SK-N-SH (cell line): ENCODE results near the gene TRPC5OS. TPM values are rescaled to one million over a fixed set of nuclear protein-coding genes. Genes with fewer than 3 reads are reported as not detected.

ENCODE experiments used
- CTCF ChIA-PET: fragments of 300-600, 350-600 bp; formaldehyde crosslinking; extraction: SDS; loops from one replicate; lab custom pipeline; 2021; lab: Yijun Ruan, JAX
- POLR2A ChIA-PET: fragments of 350-600 bp; sonication (Branson Sonifier 250); formaldehyde crosslinking; extraction: SDS; loops from one replicate; lab custom pipeline; 2020; ENCODE audit warnings: antibody characterized with exemption, inconsistent platforms; lab: Yijun Ruan, JAX
- DNase-seq: peaks from one replicate; pipeline ENCODE4 v3.0.0; 2012
- H2AFZ ChIP-seq: fragments of 200-600 bp; sonication (generic); 2 replicates; pipeline ENCODE4 v1.8.1; 2016; ENCODE audit warnings: antibody characterized with exemption, mild to moderate bottlenecking, low read depth
- H3F3A ChIP-seq: fragments of 200-600 bp; sonication (generic); replicated peaks from 2 replicates; pipeline ENCODE3; 2016; ENCODE audit warnings: antibody characterized with exemption, mild to moderate bottlenecking; ENCODE audit not compliant: insufficient read depth
- H3K27ac ChIP-seq, 2 experiments: fragments of 200-500 bp in 1 of 2; fragments of 200-600 bp in 1 of 2; sonication (Bioruptor generic) in 1 of 2; sonication (generic), shearing (Covaris generic) in 1 of 2; 2 replicates each; pipeline versions ENCODE4 v1.5.1 to v1.6.1; 2014 to 2016; ENCODE audit warnings: low read depth in 2 of 2, inconsistent platforms in 1 of 2, low read length in 1 of 2, mild to moderate bottlenecking in 1 of 2, mixed read lengths in 1 of 2
- H3K27me3 ChIP-seq: fragments of 200-600 bp; sonication (generic), shearing (Covaris generic); 2 replicates; pipeline ENCODE4 v1.6.1; 2016; ENCODE audit warnings: mixed run types; ENCODE audit not compliant: insufficient read depth
- H3K36me3 ChIP-seq, 2 experiments: fragments of 200-500 bp in 1 of 2; fragments of 200-600 bp in 1 of 2; sonication (Bioruptor generic) in 1 of 2; sonication (generic) in 1 of 2; replicated peaks in 1 of 2; 2 replicates each; pipeline versions ENCODE3 to v1.5.1; 2014 to 2016; ENCODE audit warnings: low read length in 1 of 2, mild to moderate bottlenecking in 1 of 2; ENCODE audit not compliant: insufficient read depth in 2 of 2, control insufficient read depth in 1 of 2
- H3K4me1 ChIP-seq, 2 experiments: fragments of 200-500 bp in 1 of 2; fragments of 200-600 bp in 1 of 2; sonication (Bioruptor generic) in 1 of 2; sonication (generic), shearing (Covaris generic) in 1 of 2; 2 replicates each; pipeline versions ENCODE4 v1.5.1 to v1.6.1; 2014 to 2016; ENCODE audit warnings: low read depth in 1 of 2, low read length in 1 of 2, mixed run types in 1 of 2; ENCODE audit not compliant: insufficient read depth in 2 of 2, control insufficient read depth in 1 of 2
- H3K4me2 ChIP-seq: fragments of 200-600 bp; sonication (generic), shearing (Covaris generic); 2 replicates; pipeline ENCODE4 v1.6.1; 2017; ENCODE audit warnings: mixed run types
- H3K4me3 ChIP-seq, 2 experiments: fragments of 200-500 bp in 1 of 2; fragments of 200-600 bp in 1 of 2; sonication (Bioruptor generic) in 1 of 2; sonication (generic), shearing (Covaris generic) in 1 of 2; 2 replicates each; pipeline versions ENCODE4 v1.5.1 to v1.8.1; 2014 to 2016; ENCODE audit warnings: low read depth in 2 of 2, inconsistent platforms in 1 of 2, low read length in 1 of 2, mild to moderate bottlenecking in 1 of 2, mixed read lengths in 1 of 2, moderate library complexity in 1 of 2
- H3K79me2 ChIP-seq: fragments of 200-600 bp; sonication (generic); 2 replicates; pipeline ENCODE4 v1.8.1; 2017; ENCODE audit warnings: mild to moderate bottlenecking; ENCODE audit not compliant: insufficient read depth
- H3K9ac ChIP-seq: fragments of 200-600 bp; sonication (generic); 2 replicates; pipeline ENCODE4 v1.6.1; 2017; ENCODE audit warnings: mixed run types
- H3K9me2 ChIP-seq: fragments of 200-600 bp; sonication (generic); 2 replicates; pipeline ENCODE4 v1.6.1; 2017; ENCODE audit warnings: mixed run types
- H3K9me3 ChIP-seq: fragments of 200-600 bp; sonication (generic); 2 replicates; pipeline ENCODE4 v1.6.1; 2017; ENCODE audit warnings: mixed run types, mild to moderate bottlenecking, moderate library complexity
- H4K20me1 ChIP-seq: fragments of 200-600 bp; sonication (generic); 2 replicates; pipeline ENCODE4 v1.6.1; 2017; ENCODE audit warnings: mild to moderate bottlenecking, mixed run types; ENCODE audit not compliant: insufficient read depth
- CTCF ChIP-seq: fragments of 200-600 bp; sonication (generic); IDR thresholded peaks from 2 replicates; pipeline ENCODE4 v1.6.1; 2017; ENCODE audit warnings: antibody characterized with exemption, mild to moderate bottlenecking, moderate library complexity
- EP300 ChIP-seq, 2 experiments: IDR thresholded peaks; 2 replicates each; pipeline versions ENCODE4 v1.4.0 to v1.6.1; 2012; ENCODE audit warnings: borderline replicate concordance in 1 of 2, low read depth in 1 of 2, low read length in 1 of 2
- EZH2phosphoT487 ChIP-seq: fragments of 200-600 bp; sonication (generic); IDR thresholded peaks from 2 replicates; pipeline ENCODE4 v1.6.1; 2017; ENCODE audit warnings: low read depth, mixed run types, mild to moderate bottlenecking, antibody characterized with exemption, moderate library complexity, borderline replicate concordance
- FOSL2 ChIP-seq: IDR thresholded peaks from 2 replicates; pipeline ENCODE4 v1.4.0; 2012; ENCODE audit warnings: low read depth, mild to moderate bottlenecking, moderate library complexity, borderline replicate concordance
- GABPA ChIP-seq: IDR thresholded peaks from 2 replicates; pipeline ENCODE4 v1.4.0; 2012; ENCODE audit warnings: low read depth, mild to moderate bottlenecking
- IRF3 ChIP-seq: fragments of 150-350 bp; IDR thresholded peaks from 2 replicates; pipeline ENCODE4 v1.6.1; 2016; ENCODE audit warnings: mild to moderate bottlenecking, low read depth, low read length
- REST ChIP-seq: IDR thresholded peaks from 2 replicates; pipeline ENCODE4 v1.6.1; 2012; ENCODE audit warnings: mild to moderate bottlenecking, low read depth, low read length, moderate library complexity
- RFX5 ChIP-seq: IDR thresholded peaks from 2 replicates; pipeline ENCODE4 v1.6.1; 2012; ENCODE audit warnings: mild to moderate bottlenecking, improper control_type of control experiment, low read length
- RXRA ChIP-seq: IDR thresholded peaks from 2 replicates; pipeline ENCODE4 v1.4.0; 2012; ENCODE audit warnings: low read depth, mild to moderate bottlenecking, borderline replicate concordance
- SMC3 ChIP-seq: IDR thresholded peaks from 2 replicates; pipeline ENCODE4 v1.6.1; 2012; ENCODE audit warnings: low read depth, low read length, improper control_type of control experiment
- TAF1 ChIP-seq: IDR thresholded peaks from 2 replicates; pipeline ENCODE4 v1.6.1; 2012; ENCODE audit warnings: low read depth, mild to moderate bottlenecking, low read length, moderate library complexity, borderline replicate concordance
- USF1 ChIP-seq: IDR thresholded peaks from 2 replicates; pipeline ENCODE4 v1.4.0; 2012; ENCODE audit warnings: low read depth, borderline replicate concordance
- USF2 ChIP-seq: fragments of 150-350 bp; IDR thresholded peaks from 2 replicates; pipeline ENCODE4 v1.6.1; 2017; ENCODE audit warnings: antibody characterized with exemption, low read length, low read depth, borderline replicate concordance
- ZBTB33 ChIP-seq: IDR thresholded peaks from 2 replicates; pipeline ENCODE4 v1.4.0; 2012; ENCODE audit warnings: low read depth, borderline replicate concordance
- WGBS: methylation state at CpG from one replicate; pipeline ENCODE4 v1.1.6; 2017; ENCODE audit warnings: low lambda C conversion rate; 5-methylcytosine and 5-hydroxymethylcytosine counted together
- polyA plus RNA-seq, 3 experiments: library from polyadenylated mRNA; depleted of rRNA; stranded (reverse); fragments of >200 nt; gene quantifications; 2 replicates each; pipeline ENCODE4 v1.2.3, GENCODE V29; 2012

Gene TRPC5OS
- polyA plus RNA-seq, 1 of the 3 experiments (the other 2 are of a cell fraction) = not detected

- Histone ChIP-seq H3K9me3 (no peaks in the 10 kb centered on the region), H3K27ac (no peak overlapping the region), H3K9ac (no peak overlapping the region), H2AFZ (no peak overlapping the region), H4K20me1 (no peaks in the 10 kb centered on the region), H3F3A (no peaks in the 10 kb centered on the region), H3K27me3 (peaks cover 8% of the 10 kb centered on the region; the same call in 1 of the 2 replicates), H3K4me2 (no peak overlapping the region), H3K79me2 (no peaks in the 10 kb centered on the region), H3K4me3 (no peak overlapping the region), H3K9me2 (no peaks in the 10 kb centered on the region), H3K36me3 (no peaks in the 10 kb centered on the region), H3K4me1 (no peaks in the 10 kb centered on the region)
- no peak for DNase-seq
- TF ChIP-seq IRF3 (no peak), SMC3 (no peak), EZH2phosphoT487 (no peak), ZBTB33 (no peak), EP300 (IDR thresholded peaks at IDR 0.05; ENCODE audit: borderline replicate concordance in 1 of 2, low read depth in 1 of 2, low read length in 1 of 2) (no peak), FOSL2 (no peak), RFX5 (no peak), USF1 (no peak), CTCF (no peak), GABPA (no peak), USF2 (no peak), TAF1 (no peak), RXRA (no peak), REST (no peak)
- ChIA-PET POLR2A (no interaction called here), CTCF (interaction anchor here (0.7 to 1.8 kb wide), 19 partner anchors 13 to 774 kb away, joined by 3 to 12 read pairs (median 4); no protein-coding TSS in a partner anchor)
- 27% methylated on average over 5 of the region's 5 CpGs for WGBS
Observed at GRCh38 chrX:111868726-111869638, 7.0 kb upstream of the TRPC5OS start.
